A673 (cell line): ENCODE measurements around the gene KPNA1. TPM values are rescaled to one million over a fixed set of nuclear protein-coding genes. Genes with fewer than 3 reads are reported as not detected.

Source experiments
- Bru-seq: library from RNA; stranded (reverse); fragments of 400-500 nt; gene quantifications from one replicate; lab custom pipeline; 2021; lab: Mats Ljungman, UMichigan
- BruChase-seq, 2 experiments: library from RNA; stranded (reverse); fragments of 400-500 nt; gene quantifications; one replicate each; lab custom pipeline; 2021; lab: Mats Ljungman, UMichigan
- BruUV-seq: library from RNA; stranded (reverse); fragments of 400-500 nt; replicated peaks from 2 replicates; lab custom pipeline; 2021; lab: Mats Ljungman, UMichigan
- CTCF ChIA-PET: fragments of 300-600 bp; sonication (Branson Sonifier 250); formaldehyde crosslinking; loops from one replicate; lab custom pipeline; 2022; ENCODE audit warnings: antibody characterized with exemption; lab: Charles Lee
- POLR2A ChIA-PET: fragments of 300-600 bp; sonication (Branson Sonifier 250); formaldehyde crosslinking; loops from one replicate; lab custom pipeline; 2022; ENCODE audit warnings: antibody characterized with exemption; ENCODE audit not compliant: low non-redundant PET; lab: Charles Lee
- DNase-seq: peaks from one replicate; pipeline ENCODE4 v3.0.0-alpha.2; 2015; ENCODE audit warnings: low spot score
- H3K27ac ChIP-seq: fragments of 200-600 bp; sonication (generic); 2 replicates; pipeline ENCODE4 v1.5.1; 2016; ENCODE audit warnings: mixed run types, low read depth, mild to moderate bottlenecking, mixed read lengths, antibody characterized with exemption, low read length; ENCODE audit not compliant: poor library complexity, severe bottlenecking
- H3K27me3 ChIP-seq: fragments of 200-600 bp; sonication (generic); replicated peaks from 2 replicates; pipeline ENCODE4 v1.6.1; 2017; ENCODE audit warnings: mixed run types, low read depth, mild to moderate bottlenecking, mixed read lengths, antibody characterized with exemption, low read length; ENCODE audit not compliant: insufficient read depth, poor library complexity
- H3K36me3 ChIP-seq: fragments of 200-600 bp; sonication (generic); 2 replicates; pipeline ENCODE4 v1.6.1; 2016; ENCODE audit warnings: mixed run types, mild to moderate bottlenecking, mixed read lengths, antibody characterized with exemption, low read length; ENCODE audit not compliant: insufficient read depth, poor library complexity, severe bottlenecking
- H3K4me1 ChIP-seq: fragments of 200-600 bp; sonication (generic); 2 replicates; pipeline ENCODE4 v1.6.1; 2017; ENCODE audit warnings: mixed run types, mild to moderate bottlenecking, mixed read lengths, antibody characterized with exemption, low read length; ENCODE audit not compliant: insufficient read depth, poor library complexity, severe bottlenecking
- H3K4me3 ChIP-seq: fragments of 200-600 bp; sonication (generic); 2 replicates; pipeline ENCODE4 v1.5.1; 2016; ENCODE audit warnings: low read depth, mixed run types, mild to moderate bottlenecking, mixed read lengths, low read length; ENCODE audit not compliant: poor library complexity, severe bottlenecking
- H3K9me3 ChIP-seq: fragments of 200-600 bp; sonication (generic); 2 replicates; pipeline ENCODE4 v1.6.1; 2016; ENCODE audit warnings: mixed run types, low read depth, mild to moderate bottlenecking, mixed read lengths, antibody characterized with exemption, low read length; ENCODE audit not compliant: poor library complexity, severe bottlenecking
- EZH2 ChIP-seq: fragments of 200-600 bp; sonication (generic); IDR thresholded peaks from 2 replicates; pipeline ENCODE4 v1.6.1; 2017; ENCODE audit warnings: borderline replicate concordance, low read depth, mild to moderate bottlenecking, mixed read lengths, antibody characterized with exemption, low read length; ENCODE audit not compliant: poor library complexity, severe bottlenecking
- intact Hi-C: fragments of 100-400 bp; cut with micrococcal nuclease; formaldehyde crosslinking; loops from one replicate; pipeline ENCODE4 v1.10.0; 2022; ENCODE audit not compliant: unreplicated experiment
- long read RNA-seq: library from polyadenylated mRNA; stranded (forward); transcript quantifications from one replicate; pipeline ENCODE4 v2.0.0, GENCODE V29; 2022
- total RNA-seq: library from RNA; stranded (reverse); gene quantifications from 2 replicates; pipeline ENCODE4 v1.2.3, GENCODE V29; 2021
- TF ChIP-seq, protein P1 (sequence below): fragments of 300-800, 200-600 bp; sonication (generic); conservative IDR thresholded peaks from 2 replicates; pipeline ENCODE4 v1.5.1; 2017; ENCODE audit warnings: low read depth, mild to moderate bottlenecking, antibody characterized with exemption, low read length, moderate library complexity, mixed read lengths

Gene KPNA1
- total RNA-seq (99.0 and 110 TPM in 2 replicates), Bru-seq, nascent RNA (percentile 95 among the genes with signal in this experiment), BruChase-seq, experiment 1, labeled RNA remaining after a 2-hour chase (percentile 88 among the genes with signal in this experiment), BruChase-seq, experiment 2, labeled RNA remaining after a 6-hour chase (percentile 88 among the genes with signal in this experiment)
- long read RNA-seq, full-length matches to known transcripts, result 149 of 206 reads
- long read RNA-seq, partial matches to known transcripts, result 8 of 206 reads
- long read RNA-seq, other reads (novel, unspliced or antisense), result 49 of 206 reads

- peak within 1 kb of the TSS; percentile 89 for H3K4me3 ChIP-seq
- ChIA-PET POLR2A (no interaction called here), CTCF (no interaction called here)
- no TSS peak for BruUV-seq
- peak; percentile 95 for DNase-seq
- intact Hi-C loops, result no loop called here
- peak within 1 kb of the TSS; percentile 96 for H3K27ac ChIP-seq
- peaks cover 24% of the 10 kb centered on the region for H3K4me1 ChIP-seq
- TF ChIP-seq EZH2, result no peak
- TF ChIP-seq, protein P1, sequence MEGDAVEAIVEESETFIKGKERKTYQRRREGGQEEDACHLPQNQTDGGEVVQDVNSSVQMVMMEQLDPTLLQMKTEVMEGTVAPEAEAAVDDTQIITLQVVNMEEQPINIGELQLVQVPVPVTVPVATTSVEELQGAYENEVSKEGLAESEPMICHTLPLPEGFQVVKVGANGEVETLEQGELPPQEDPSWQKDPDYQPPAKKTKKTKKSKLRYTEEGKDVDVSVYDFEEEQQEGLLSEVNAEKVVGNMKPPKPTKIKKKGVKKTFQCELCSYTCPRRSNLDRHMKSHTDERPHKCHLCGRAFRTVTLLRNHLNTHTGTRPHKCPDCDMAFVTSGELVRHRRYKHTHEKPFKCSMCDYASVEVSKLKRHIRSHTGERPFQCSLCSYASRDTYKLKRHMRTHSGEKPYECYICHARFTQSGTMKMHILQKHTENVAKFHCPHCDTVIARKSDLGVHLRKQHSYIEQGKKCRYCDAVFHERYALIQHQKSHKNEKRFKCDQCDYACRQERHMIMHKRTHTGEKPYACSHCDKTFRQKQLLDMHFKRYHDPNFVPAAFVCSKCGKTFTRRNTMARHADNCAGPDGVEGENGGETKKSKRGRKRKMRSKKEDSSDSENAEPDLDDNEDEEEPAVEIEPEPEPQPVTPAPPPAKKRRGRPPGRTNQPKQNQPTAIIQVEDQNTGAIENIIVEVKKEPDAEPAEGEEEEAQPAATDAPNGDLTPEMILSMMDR, result no peak
- H3K27me3 ChIP-seq, result no peaks in the 10 kb centered on the region
- H3K9me3 ChIP-seq, result no peaks in the 10 kb centered on the region
- no peaks in the 10 kb centered on the region for H3K36me3 ChIP-seq
Measured at GRCh38 chr3:122514123-122515019, at the start of gene KPNA1. Gene KPNA1 (minus strand): TSS chr3:122514939. CDS start chr3:122496565, 18,374 bp downstream.

DNA sequence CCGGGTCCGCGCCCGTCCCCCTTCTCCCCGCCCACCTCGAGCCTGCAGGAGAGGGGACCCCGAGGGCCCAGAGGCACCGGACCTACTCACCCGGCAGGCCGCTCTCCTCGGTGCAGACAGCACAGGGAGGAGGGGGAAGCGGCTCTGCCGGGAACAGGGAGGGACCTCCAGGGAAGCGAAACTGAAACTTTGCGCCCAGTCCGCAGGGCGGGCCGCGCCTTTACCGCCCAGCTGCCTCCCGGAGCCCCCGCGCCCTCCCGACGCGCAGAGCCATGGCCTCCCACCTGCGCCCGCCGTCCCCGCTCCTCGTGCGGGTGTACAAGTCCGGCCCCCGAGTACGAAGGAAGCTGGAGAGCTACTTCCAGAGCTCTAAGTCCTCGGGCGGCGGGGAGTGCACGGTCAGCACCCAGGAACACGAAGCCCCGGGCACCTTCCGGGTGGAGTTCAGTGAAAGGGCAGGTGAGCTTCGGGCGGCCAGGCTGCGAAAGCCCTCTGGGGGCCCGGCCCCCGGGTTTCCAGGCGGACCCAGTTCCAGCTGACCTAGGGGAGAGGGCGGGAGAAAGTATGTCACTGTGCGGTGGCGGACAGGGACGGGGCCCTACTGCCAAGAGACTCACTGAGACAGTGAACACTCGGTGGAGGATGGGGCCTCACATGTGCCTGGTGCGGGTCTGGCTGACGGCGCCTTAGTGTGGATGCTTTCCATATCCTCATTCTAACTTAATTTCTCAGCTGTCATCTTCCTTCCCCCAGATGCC lies 49.6 kb upstream of the KPNA1 start, which contains the start of the genes DTX3L and PARP9:
Gene DTX3L, plus strand, starts transcription at position 184 of the 758 bp plus-strand sequence. Its CDS starts 89 bp downstream, at position 273.
Gene PARP9, minus strand, starts transcription at position 146 of the 758 bp plus-strand sequence. CDS start 4,680 bp downstream, outside the sequence.
- ChIA-PET POLR2A (no interaction called here), CTCF (no interaction called here)
- DNase-seq, result peak; percentile 80
- Histone ChIP-seq H3K4me3 (peak within 1 kb of the TSS; percentile 63), H3K9me3 (no peaks in the 10 kb centered on the region), H3K27ac (peak within 1 kb of the TSS; percentile 83), H3K4me1 (peaks cover 15% of the 10 kb centered on the region), H3K27me3 (no peaks in the 10 kb centered on the region), H3K36me3 (no peaks in the 10 kb centered on the region)
- BruUV-seq, result no TSS peak
- intact Hi-C loops, result loop anchor here (5.0 to 10.0 kb wide), 2 partner anchors 100 to 463 kb away; partner anchors contain the start of gene SEMA5B
- TF ChIP-seq, protein P1, result no peak
- TF ChIP-seq EZH2, result no peak

GRCh38 chr3:122563717-122564025 lies 48.9 kb upstream of the KPNA1 start:
- H3K4me1 ChIP-seq, result peaks cover 18% of the 10 kb centered on the region
- H3K27me3 ChIP-seq, result no peaks in the 10 kb centered on the region
- BruUV-seq, result no TSS peak
- no peaks in the 10 kb centered on the region for H3K9me3 ChIP-seq
- peak overlapping the region; percentile 63 for H3K4me3 ChIP-seq
- CTCF ChIA-PET, result no interaction called here
- TF ChIP-seq EZH2, result no peak
- TF ChIP-seq, protein P1, result no peak
- H3K36me3 ChIP-seq, result no peaks in the 10 kb centered on the region
- DNase-seq, result no peak
- peak overlapping the region; percentile 83 for H3K27ac ChIP-seq
- POLR2A ChIA-PET, result interaction anchor here (0.6 kb wide), 1 partner anchor 206 kb away, joined by 4 read pairs; no protein-coding TSS in a partner anchor
- intact Hi-C loops, result loop anchor here (5.0 to 10.0 kb wide), 2 partner anchors 99 to 464 kb away; partner anchors contain the start of gene SEMA5B
